ENCODE data around the gene RAPGEF1.

DNA sequence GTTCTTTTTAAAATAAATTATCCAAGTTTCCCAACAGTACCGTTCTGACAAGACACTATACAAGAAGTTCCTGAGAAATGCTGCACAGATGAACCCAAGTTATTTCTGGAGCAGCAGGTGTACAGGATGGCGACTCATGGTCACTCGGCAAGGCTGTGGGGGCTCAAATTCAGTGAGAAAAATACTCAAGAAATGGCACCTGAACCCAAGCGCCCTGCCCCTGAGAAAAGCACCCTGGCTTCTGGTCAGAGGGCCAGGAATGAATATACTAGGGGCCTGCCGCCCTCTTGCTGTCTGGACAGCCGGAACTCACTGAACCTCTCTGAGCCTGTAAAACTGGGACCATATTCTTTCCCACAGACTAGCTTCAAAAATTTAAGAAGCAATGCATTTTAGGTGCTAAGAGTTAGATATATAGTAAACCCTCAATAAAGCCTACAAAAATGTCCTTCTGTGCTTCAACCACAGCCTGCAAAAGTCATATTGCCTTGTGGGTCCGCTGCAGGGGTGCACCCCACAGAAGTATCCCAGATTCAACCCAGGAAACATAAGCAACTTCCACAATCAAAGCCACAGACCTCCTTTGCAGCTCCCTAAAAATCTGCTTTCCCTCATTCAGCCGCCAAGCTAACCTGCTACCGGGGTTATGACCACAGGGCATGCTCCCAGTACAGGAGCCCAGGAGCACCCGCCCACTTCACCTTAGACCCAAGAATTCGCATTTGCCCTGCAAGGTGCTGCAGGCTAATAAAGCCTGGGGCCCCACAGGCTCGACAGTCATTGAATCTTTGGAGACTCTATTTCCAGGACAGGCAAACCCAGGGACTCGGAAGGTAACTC is 1.4 kb downstream of the RAPGEF1 start:
- no peak for TF ChIP-seq CTCF (IDR thresholded peaks at IDR 0.05)
- TF ChIP-seq KDM5A (IDR thresholded peaks at IDR 0.05): no peak
- no peak for TF ChIP-seq ZNF302 (CRISPR knock-in tag; IDR thresholded peaks at IDR 0.05)
- TF ChIP-seq E2F6 (IDR thresholded peaks at IDR 0.05; ENCODE audit: borderline replicate concordance, low read depth): no peak
- no peak for TF ChIP-seq RFX5 (IDR thresholded peaks at IDR 0.05)
